Mesodermal cell (in vitro differentiated cells): Measurements from ENCODE around the gene BRPF3.

ENCODE experiments used
- H3K27ac ChIP-seq: 2 replicates; pipeline ENCODE4 v1.7.0; 2013; ENCODE audit warnings: mild to moderate bottlenecking, low read depth, low read length, moderate library complexity; ENCODE audit not compliant: severe bottlenecking
- H3K36me3 ChIP-seq: 2 replicates; pipeline ENCODE4 v1.7.1; 2013; ENCODE audit warnings: mild to moderate bottlenecking, low read length, moderate library complexity; ENCODE audit not compliant: control insufficient read depth, insufficient read depth
- H3K4me1 ChIP-seq: one replicate; pipeline ENCODE4 v1.7.1; 2013; ENCODE audit warnings: mild to moderate bottlenecking, low read length; ENCODE audit not compliant: insufficient read depth, control insufficient read depth, poor library complexity, severe bottlenecking
- H3K4me3 ChIP-seq: 2 replicates; pipeline ENCODE4 v1.7.0; 2013; ENCODE audit warnings: low read length, control low read depth, mild to moderate bottlenecking; ENCODE audit not compliant: insufficient read depth, poor library complexity, severe bottlenecking; ENCODE audit errors: extremely low read depth
- H3K9me3 ChIP-seq: 2 replicates; pipeline ENCODE4 v1.7.1; 2013; ENCODE audit warnings: mild to moderate bottlenecking, low read length, moderate library complexity; ENCODE audit not compliant: control insufficient read depth
- WGBS, 2 experiments: methylation state at CpG; one replicate each; pipeline ENCODE4 v1.1.5; 2013; ENCODE audit warnings: missing lambda C conversion rate in 2 of 2; ENCODE audit not compliant: insufficient coverage in 2 of 2; 5-methylcytosine and 5-hydroxymethylcytosine counted together

BRPF3 gene

GRCh38 chr6:36177166-36177565 is 19.4 kb upstream of the BRPF3 start:
- peaks cover 4% of the 10 kb centered on the region for H3K9me3 ChIP-seq
- H3K4me1 ChIP-seq = no peaks in the 10 kb centered on the region
- H3K36me3 ChIP-seq = no peaks in the 10 kb centered on the region
- no peak overlapping the region for H3K27ac ChIP-seq
- H3K4me3 ChIP-seq = no peak overlapping the region

- Histone ChIP-seq H3K27ac (no peak overlapping the region), H3K4me1 (no peaks in the 10 kb centered on the region), H3K9me3 (peaks cover 4% of the 10 kb centered on the region), H3K36me3 (no peaks in the 10 kb centered on the region), H3K4me3 (no peak overlapping the region)
Measured at GRCh38 chr6:36178544-36178943, 18.0 kb upstream of the BRPF3 start.

- Histone ChIP-seq H3K4me3 (no peak overlapping the region), H3K4me1 (no peaks in the 10 kb centered on the region), H3K27ac (no peak overlapping the region), H3K9me3 (peaks cover 4% of the 10 kb centered on the region), H3K36me3 (no peaks in the 10 kb centered on the region)
- WGBS, 2 experiments = 78% methylated on average over 1 of the region's 1 CpG; no CpG with 5 or more reads in 1 of the 2 experiments
Measured at GRCh38 chr6:36180126-36180525, 16.4 kb upstream of the BRPF3 start.

GRCh38 chr6:36184311-36184710 is 12.2 kb upstream of the BRPF3 start:
- Histone ChIP-seq H3K9me3 (no peaks in the 10 kb centered on the region), H3K4me1 (no peaks in the 10 kb centered on the region), H3K36me3 (no peaks in the 10 kb centered on the region), H3K27ac (no peak overlapping the region), H3K4me3 (no peak overlapping the region)

- Histone ChIP-seq H3K9me3 (no peaks in the 10 kb centered on the region), H3K4me3 (no peak overlapping the region), H3K27ac (no peak overlapping the region), H3K4me1 (no peaks in the 10 kb centered on the region), H3K36me3 (no peaks in the 10 kb centered on the region)
- WGBS, 2 experiments = 89 to 92% methylated on average over 1 to 2 of the region's 2 CpGs
Measured at GRCh38 chr6:36186199-36186598, 10.3 kb upstream of the BRPF3 start.

- Histone ChIP-seq H3K4me3 (no peak overlapping the region), H3K27ac (no peak overlapping the region), H3K36me3 (no peaks in the 10 kb centered on the region), H3K9me3 (no peaks in the 10 kb centered on the region), H3K4me1 (no peaks in the 10 kb centered on the region)
- WGBS, 2 experiments = 100% methylated on average over 2 of the region's 2 CpGs; no CpG with 5 or more reads in 1 of the 2 experiments
Measured at GRCh38 chr6:36187446-36187845, 9.1 kb upstream of the BRPF3 start.

GRCh38 chr6:36195471-36196112 is 952 bp upstream of the BRPF3 start:
- H3K9me3 ChIP-seq = peaks cover 3% of the 10 kb centered on the region
- H3K36me3 ChIP-seq = peaks cover 30% of the 10 kb centered on the region
- H3K27ac ChIP-seq = peak overlapping the region; percentile 98
- H3K4me3 ChIP-seq = peak overlapping the region; percentile 70
- peaks cover 4% of the 10 kb centered on the region for H3K4me1 ChIP-seq
- 16 to 31% methylated on average over 2 to 5 of the region's 8 CpGs for WGBS, 2 experiments

GRCh38 chr6:36196880-36197548 is 470 bp downstream of the BRPF3 start:
- Histone ChIP-seq H3K9me3 (peaks cover 3% of the 10 kb centered on the region), H3K36me3 (peaks cover 44% of the 10 kb centered on the region), H3K27ac (peak overlapping the region; percentile 98), H3K4me3 (peak overlapping the region; percentile 70), H3K4me1 (peaks cover 4% of the 10 kb centered on the region)
- WGBS, 2 experiments = 0% methylated on average over 19 to 33 of the region's 58 CpGs

GRCh38 chr6:36197739-36198221 is 1.2 kb downstream of the BRPF3 start:
- WGBS, 2 experiments = 80 to 85% methylated on average over 10 to 13 of the region's 17 CpGs
- peak overlapping the region; percentile 70 for H3K4me3 ChIP-seq
- no peak overlapping the region for H3K27ac ChIP-seq
- H3K9me3 ChIP-seq = peaks cover 3% of the 10 kb centered on the region
- peaks cover 4% of the 10 kb centered on the region for H3K4me1 ChIP-seq
- peaks cover 52% of the 10 kb centered on the region for H3K36me3 ChIP-seq

- WGBS, 2 experiments = 97 to 100% methylated on average over 5 to 7 of the region's 9 CpGs
- H3K4me1 ChIP-seq = peaks cover 4% of the 10 kb centered on the region
- H3K4me3 ChIP-seq = no peak overlapping the region
- H3K27ac ChIP-seq = no peak overlapping the region
- peaks cover 3% of the 10 kb centered on the region for H3K9me3 ChIP-seq
- H3K36me3 ChIP-seq = peaks cover 63% of the 10 kb centered on the region
Measured at GRCh38 chr6:36198986-36199385, 2.4 kb downstream of the BRPF3 start.

GRCh38 chr6:36200154-36200891 is 3.8 kb downstream of the BRPF3 start:
- WGBS, 2 experiments = 97 to 99% methylated on average over 17 to 18 of the region's 19 CpGs
- peaks cover 76% of the 10 kb centered on the region for H3K36me3 ChIP-seq
- H3K4me3 ChIP-seq = no peak overlapping the region
- H3K9me3 ChIP-seq = peaks cover 3% of the 10 kb centered on the region
- no peak overlapping the region for H3K27ac ChIP-seq
- peaks cover 4% of the 10 kb centered on the region for H3K4me1 ChIP-seq
